HG02970 (cell line): Measurements from ENCODE around the gene OASL.
"Not testable (repeated sequence)": the region's sequence is repeated elsewhere in the genome, so short reads cannot be mapped to it uniquely, and the experiment has no call there.

Experiments used
- ATAC-seq: cut with Tn5 transposase; IDR thresholded peaks from one replicate; pipeline ENCODE4 v1.9.1; 2021; ENCODE audit warnings: mild to moderate bottlenecking, moderate library complexity, moderate number of reproducible peaks; ENCODE audit not compliant: unreplicated experiment, low FRiP score

Gene OASL, protein sequence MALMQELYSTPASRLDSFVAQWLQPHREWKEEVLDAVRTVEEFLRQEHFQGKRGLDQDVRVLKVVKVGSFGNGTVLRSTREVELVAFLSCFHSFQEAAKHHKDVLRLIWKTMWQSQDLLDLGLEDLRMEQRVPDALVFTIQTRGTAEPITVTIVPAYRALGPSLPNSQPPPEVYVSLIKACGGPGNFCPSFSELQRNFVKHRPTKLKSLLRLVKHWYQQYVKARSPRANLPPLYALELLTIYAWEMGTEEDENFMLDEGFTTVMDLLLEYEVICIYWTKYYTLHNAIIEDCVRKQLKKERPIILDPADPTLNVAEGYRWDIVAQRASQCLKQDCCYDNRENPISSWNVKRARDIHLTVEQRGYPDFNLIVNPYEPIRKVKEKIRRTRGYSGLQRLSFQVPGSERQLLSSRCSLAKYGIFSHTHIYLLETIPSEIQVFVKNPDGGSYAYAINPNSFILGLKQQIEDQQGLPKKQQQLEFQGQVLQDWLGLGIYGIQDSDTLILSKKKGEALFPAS

DNA sequence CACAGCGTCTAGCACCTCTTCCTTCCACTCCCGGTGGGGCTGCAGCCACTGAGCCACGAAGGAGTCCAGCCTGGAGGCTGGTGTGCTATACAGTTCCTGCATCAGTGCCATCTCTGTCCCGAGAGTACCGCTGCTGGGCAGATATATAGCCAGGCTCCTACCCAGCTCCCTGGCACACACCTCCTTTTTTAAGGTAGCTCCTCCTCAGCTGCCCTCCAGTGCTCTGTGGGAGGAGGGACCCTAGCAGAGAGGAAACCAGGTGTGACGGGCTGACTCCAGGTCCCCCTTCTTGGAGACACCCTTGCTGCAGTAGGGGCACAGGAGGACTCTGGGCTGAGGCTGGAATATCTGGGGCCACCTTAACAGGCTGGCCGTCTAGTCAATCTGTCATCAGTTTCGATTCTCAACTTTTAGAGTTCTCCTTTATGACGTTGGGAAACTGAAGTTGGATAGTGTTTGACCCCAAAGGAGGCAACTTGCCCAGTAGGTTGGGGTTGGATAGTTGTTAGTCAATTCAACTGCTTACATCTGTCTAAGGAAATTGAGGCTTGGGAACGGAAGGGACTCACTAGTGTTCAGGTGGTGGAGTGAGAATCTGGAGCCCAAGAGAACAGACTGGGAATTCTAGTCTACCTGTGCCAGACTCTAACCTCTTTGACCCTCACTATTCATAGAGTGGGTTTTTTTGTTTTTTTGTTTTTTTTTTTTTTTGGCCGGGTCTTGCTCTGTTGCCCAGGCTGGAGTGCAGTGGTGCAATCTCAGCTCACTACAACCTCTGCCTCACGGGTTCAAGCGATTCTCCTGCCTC is at the start of gene OASL:
Gene OASL (minus strand): TSS at position 386 of the 808 bp plus-strand sequence. CDS start 275 bp downstream, at position 111.
- peak; percentile 68 for ATAC-seq

DNA sequence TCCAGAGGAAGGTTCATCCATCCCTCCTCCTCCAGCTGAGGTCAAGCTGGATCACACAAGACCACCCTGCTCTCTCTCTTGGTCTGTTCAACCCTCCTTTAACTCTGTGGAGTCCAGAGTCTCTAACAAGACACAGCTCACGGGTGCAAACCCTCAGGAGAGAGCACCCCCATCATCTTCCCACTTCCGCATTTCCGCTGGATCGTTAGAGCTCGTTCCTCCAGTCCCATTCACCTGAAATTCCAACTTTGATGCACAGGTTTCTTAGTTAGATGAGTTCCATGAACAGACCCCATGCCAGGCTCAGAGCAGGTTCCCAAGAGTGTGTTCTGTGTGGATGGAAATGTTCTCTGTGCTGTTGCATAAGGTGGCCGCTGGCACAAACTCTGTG is 49.1 kb upstream of the OASL start:
- ATAC-seq, result no peak

DNA sequence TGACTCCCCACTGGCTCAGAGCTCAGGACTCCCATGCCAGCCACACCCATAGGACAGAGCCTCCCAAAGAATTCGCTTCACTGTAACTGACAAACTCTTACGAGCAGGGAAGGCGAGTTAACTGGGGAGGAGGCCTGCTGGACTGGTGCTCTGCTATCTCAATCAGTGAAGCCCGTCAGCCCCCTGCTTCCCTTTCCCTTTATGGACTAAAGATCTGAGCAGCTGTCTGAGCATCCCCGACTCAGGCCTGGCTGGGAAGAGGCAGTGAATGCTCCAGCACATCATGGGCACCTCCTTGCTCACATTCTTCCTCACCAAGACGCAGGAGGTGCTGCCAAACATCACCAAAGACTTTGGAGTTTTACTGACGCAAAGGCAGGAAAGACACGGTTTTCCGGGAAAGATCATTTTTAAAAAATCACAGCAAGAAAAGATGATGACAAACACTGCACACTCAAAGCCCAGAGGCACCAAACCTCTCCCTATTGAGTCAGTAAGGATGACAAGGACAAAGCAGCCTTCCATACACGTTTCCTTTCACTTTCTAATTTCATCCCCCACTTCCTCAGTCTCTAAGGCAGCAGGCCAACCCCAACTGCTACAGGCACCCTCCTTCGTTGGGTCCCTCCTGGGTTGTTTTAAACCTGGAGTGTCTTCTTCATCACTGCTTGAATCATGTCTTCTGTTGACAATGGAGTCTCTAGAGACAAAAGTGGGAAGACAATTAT is 48.6 kb upstream of the OASL start:
- no peak for ATAC-seq

DNA sequence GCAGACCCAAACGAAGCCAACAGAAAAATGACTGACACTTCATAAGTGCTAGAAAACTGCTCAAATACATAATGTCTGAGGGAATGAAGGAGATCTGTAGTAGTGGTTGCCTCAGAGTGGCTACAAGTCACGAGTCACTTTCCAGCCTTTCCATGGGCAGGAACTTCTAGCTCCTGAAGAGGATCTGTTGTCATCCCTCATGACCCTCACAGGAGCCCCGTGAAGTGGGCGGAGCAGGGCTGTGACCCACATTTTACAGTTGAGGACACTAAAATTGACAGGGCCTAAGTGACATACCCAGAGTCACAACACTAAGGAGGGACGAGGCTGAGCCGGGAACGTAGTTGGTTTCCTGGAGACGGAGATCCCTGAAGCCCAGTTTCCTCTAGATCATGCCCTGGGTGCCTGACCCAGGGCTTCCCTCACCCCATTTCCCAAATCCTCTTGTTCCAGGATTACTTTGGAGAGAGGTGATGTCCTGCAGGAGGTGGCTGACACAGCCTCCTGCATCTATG is 47.8 kb upstream of the OASL start:
- no peak for ATAC-seq

DNA sequence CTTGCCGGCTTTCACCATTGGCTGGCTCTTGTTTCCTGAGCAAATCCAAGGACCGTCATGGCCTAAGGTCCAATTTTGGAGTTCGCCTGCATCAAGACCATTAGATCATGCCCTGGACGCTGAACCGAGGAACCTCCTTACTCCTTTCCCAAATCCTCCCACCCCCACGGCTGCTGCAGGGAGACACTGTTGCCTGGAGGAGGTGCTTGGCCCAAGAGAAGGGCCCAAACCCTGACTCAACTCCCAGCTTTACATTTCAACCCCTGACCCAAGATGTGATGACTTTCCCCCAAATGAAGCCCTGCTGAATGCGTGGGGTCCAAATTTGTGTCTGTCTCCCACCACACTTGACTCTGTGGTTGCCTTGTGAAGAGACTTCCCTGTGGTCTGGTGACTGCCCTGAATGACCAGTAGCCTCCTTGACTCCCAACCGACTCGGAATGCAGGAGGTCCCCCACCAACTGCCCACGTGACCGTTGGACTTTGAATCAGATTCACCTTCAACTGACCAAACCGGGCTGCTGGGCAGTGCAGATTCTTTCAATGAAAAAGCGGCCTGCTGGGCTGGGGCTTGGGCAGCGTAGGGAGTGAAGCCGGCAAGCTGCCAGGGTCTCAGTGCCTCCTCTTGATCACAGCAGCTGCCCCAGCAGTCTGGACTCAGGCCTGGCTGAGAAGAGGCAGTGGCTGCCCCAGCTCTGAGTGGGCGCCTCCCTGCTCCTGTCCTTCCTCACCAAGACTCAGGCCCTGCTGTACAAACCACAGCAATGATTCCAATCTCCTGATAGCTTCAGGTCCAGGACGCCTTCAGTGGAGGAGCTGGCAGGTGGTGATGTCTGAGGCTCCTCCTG is 46.7 kb upstream of the OASL start:
- no peak for ATAC-seq

DNA sequence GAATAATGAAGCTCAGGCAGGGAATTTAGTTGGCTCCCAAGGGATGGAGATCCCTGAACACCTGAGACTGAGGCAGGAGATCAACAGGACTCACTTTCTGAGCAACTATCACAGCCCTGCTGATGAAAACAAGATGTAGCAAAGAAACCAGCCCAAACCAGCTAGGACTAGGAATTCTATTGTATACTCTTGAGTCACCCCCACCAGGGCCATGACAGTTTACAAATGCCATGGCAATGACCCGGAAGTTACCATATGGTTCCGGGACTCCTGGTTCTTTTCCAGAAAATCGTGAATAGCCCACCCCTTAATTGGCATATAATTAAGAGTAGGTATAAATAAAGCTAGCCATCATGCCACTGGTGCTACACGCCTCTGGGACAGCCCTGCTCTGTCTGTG is 46.0 kb upstream of the OASL start:
- no peak for ATAC-seq

DNA sequence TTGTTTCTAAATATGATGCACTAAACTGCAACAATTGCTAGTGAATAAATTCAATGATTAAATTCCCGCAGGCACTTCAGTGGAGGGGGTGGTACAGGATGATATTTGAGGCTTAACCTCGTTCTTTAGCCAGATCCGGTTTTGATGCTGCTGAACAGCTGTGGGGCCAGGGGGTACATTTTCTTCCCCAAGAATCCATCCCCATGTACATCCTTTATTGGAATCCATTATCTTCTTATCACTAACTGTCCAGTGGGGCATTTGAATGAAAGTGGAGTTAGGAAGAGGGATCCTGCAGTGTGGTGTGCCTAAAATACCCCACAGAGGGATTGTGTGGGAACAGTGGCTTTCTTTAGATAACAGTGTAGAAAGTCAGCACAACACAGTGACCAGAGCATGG is 45.2 kb upstream of the OASL start:
- no peak for ATAC-seq

DNA sequence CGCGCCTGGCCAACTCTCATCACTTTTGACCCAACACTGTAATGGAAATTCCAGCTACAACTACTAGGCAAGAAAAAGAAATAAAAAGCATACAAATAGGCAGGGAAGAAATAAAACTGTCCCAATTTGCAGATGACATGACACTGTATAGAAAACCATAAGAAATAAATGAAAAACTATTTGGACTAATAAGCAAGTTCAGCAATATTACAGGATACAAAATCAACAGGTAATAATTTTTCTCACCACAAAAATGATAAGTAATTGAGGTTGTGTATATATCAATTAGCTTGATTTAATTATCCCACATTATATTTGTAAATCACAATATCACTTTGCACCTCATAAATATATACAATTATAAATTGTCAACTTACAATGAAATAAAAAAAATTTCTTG is 41.9 kb upstream of the OASL start:
- ATAC-seq, result no peak

DNA sequence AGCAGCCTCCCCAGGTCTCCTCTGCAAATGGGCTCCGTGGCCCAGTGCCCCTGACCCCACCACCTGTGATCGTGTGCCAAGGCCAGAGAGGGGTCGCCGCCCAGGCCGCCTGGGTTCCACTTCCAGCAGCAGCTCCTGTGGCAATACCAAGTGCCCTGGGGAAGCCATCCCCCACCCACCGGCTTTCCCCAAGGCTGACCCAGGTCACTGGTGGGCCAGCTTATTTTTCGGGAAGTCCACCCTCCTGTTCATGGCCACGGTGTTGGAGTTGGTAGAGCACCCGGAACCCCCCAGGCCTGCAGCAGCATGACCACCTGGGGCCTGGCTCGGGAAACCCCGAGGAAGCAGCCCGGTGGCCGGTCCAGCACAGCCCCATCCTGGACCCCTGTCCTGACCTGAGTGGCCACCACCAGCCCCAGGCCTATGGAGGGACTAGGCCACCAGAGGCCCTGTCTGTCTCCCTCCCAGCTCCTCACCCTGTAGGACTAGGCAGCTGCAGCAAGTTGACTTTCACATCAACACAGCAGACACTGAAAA is 40.8 kb upstream of the OASL start:
- no peak for ATAC-seq

DNA sequence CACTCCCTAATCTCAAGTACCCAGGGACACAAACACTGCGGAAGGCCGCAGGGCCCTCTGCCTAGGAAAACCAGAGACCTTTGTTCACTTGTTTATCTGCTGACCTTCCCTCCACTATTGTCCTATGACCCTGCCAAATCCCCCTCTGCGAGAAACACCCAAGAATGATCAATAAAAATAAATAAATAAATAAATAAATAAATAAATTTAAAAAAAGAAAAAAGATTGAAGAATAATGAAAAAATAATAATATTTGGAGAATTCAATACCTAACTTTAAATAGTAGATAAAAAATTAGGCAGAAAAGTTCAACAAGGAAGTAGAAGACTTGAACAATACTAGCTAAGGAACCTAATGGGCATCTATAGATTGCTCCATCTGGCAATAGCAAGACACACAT is 38.4 kb upstream of the OASL start:
- ATAC-seq, result not testable (repeated sequence)

DNA sequence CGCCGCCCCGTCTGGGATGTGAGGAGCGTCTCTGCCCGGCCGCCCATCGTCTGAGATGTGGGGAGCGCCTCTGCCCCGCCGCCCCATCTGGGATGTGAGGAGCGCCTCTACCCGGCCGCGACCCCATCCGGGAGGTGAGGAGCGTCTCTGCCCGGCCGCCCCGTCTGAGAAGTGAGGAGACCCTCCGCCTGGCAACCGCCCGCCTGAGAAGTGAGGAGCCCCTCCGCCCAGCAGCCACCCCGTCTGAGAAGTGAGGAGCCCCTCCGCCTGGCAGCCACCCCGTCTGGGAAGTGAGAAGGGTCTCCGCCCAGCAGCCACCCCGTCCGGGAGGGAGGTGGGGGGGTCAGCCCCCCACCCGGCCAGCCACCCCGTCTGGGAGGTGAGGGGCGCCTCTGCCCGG is 36.9 kb upstream of the OASL start:
- not testable (repeated sequence) for ATAC-seq

DNA sequence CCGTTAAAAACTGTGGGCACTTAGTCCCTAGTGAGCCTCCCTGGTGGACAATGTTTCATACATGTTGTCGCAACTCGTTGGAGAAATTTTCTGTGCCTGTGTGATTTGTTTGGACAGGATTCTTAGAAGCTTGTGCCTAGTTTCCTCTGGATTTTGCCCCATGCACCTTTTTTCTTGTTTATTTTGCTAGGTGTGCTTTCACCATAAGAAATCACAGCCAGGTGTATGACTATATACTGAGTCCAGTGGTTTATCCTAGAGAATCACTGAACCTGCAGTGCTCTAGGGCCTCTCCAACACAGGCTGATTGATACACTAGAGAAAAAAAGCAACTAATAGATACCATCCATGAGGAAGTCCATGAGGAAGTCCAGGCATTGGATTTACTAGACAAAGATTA is 33.1 kb upstream of the OASL start:
- ATAC-seq, result no peak

DNA sequence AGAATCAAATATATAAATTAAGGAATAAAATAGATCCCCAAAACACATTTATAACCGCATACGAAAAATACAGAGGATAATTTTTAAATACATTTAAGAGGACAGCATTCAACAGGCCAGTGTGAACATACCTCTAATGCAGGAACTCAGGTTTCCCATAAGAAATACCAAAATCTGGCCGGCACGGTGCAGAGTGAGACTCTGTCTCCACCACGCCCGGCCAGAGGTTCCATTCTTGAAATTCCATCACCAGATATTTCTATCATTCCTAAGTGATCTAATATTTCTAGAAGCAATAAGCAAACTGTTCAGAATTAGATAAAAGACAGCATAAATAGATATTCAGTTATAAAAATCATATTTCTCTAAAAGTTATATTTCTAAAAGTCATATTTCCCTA is 30.2 kb upstream of the OASL start:
- no peak for ATAC-seq

DNA sequence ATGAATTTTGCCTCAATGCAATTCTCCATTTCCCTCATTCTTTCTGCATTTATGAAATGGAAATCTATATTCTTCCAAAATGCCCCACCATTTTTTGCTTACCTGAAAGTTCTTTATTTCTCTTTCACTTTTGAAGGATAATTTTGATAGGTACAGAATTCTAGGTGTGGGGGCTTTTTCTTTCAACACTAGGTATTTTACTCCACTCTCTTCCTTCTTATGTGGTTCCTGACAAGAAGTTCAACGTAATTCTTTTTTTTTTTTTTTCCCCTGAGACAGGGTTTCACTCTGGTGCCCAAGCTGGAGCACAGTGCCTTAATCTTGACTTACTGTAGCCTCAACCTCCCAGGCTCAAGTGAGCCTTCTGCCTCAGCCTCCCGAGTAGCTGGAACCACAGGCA is 26.3 kb upstream of the OASL start:
- ATAC-seq, result no peak

DNA sequence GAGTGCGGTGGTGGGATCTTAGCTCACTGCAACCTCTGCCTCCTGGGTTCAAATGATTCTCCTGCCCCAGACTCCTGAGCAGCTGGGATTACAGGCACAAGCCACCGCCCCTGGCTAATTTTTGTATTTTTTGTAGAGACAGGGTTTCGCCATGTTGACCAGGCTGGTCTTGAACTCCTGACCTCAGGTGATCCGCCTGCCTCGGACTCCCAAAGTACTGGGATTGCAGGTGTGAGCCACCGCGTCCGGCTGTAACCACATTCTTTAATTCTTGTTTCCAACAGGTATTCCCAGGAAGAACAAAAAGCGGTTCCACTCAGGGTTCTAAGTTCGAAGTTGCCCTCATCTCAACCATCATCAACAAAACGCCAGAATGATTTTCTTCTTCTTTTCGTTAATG is 25.5 kb upstream of the OASL start:
- ATAC-seq, result not testable (repeated sequence)

DNA sequence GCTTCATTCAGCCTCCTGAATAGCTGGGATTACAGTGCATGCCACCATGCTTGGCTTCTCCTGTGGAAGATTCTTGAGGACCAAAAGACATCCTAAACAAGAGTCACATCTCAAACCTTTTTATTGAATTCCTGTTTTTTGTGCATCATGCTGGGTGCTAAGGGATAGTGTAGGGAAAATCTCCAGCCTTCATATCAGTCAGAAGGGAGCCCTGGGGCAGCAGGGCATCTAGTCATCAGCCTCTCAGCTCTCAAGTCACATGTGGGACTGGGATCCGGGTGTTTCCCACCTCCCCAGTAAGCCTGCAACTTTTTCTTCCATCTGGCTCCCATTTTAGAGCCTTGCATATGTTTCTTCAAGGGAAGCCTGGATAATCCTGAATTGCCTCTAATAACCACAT is 25.1 kb upstream of the OASL start:
- no peak for ATAC-seq

DNA sequence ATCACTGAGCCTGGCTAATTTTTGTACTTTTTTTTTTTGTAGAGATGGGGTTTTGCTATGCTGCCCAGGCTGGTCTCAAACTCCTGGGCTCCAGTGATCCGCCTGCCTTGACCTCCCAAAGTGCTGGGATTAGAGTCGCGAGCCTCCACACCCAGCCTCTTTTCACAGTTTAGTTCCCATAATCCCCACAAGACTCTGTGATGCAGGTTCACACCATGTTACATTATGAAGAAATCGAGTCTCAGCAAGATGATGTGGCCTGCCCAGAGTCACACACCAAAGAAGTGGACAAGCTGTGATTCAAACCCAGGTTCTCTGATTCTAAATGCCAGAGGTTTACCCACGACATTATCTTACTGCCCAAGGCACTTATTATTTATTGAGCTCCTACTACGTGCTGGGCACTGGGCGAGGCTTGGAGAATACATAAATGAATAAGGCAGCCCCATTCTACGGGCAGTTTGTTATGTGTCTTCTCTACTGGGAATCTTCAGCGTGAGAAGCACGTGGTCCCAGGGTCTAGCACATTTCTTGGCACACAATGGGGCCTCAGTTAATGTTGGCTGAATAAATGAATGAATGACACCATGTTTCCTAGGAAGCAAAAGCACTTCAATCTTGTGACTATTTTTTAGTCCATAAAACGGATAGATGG is 23.5 kb upstream of the OASL start:
- no peak for ATAC-seq

DNA sequence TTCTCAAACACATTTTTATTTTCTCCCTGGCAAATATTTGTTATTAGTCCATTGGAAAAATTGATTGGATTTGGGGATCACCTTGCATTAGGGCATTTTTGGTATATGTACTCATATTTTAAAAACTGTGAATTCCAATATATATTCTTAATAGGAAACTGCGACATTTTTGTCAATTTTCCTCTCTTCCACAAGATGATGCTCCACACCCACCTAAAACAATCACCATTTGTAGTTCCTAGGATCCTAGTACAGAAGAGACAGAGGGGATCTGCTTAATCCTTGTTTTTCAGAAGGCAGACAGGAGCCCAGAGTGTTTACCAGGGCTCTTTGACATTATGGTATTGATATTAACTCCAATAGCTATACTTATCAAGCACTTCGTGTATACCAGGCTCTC is 22.8 kb upstream of the OASL start:
- no peak for ATAC-seq
